H9 (cell line): ENCODE data around the gene TBX15. TPM values are rescaled to one million over a fixed set of nuclear protein-coding genes. Genes with fewer than 3 reads are reported as not detected.

Source experiments
- DNase-seq: peaks from one replicate; pipeline ENCODE4 v3.0.0-alpha.2; 2017
- H2AFZ ChIP-seq: one replicate; pipeline ENCODE4 v1.6.1; 2013; ENCODE audit warnings: mild to moderate bottlenecking, low read length, control low read depth, moderate library complexity
- H2AK5ac ChIP-seq: 2 replicates; pipeline ENCODE4 v1.6.1; 2013; ENCODE audit warnings: low read length, control low read depth, mixed read lengths; ENCODE audit not compliant: insufficient read length
- H2BK120ac ChIP-seq: one replicate; pipeline ENCODE4 v1.6.1; 2013; ENCODE audit warnings: low read depth, mild to moderate bottlenecking, low read length, control low read depth, inconsistent platforms; ENCODE audit not compliant: poor library complexity, severe bottlenecking
- H2BK12ac ChIP-seq: 2 replicates; pipeline ENCODE4 v1.6.1; 2013; ENCODE audit warnings: low read length, control low read depth, mixed read lengths, low read depth; ENCODE audit not compliant: insufficient read length
- H2BK15ac ChIP-seq: 2 replicates; pipeline ENCODE4 v1.6.1; 2013; ENCODE audit warnings: low read depth, low read length, control low read depth
- H2BK20ac ChIP-seq: one replicate; pipeline ENCODE4 v1.6.1; 2013; ENCODE audit warnings: low read depth, mild to moderate bottlenecking, low read length, control low read depth, inconsistent platforms; ENCODE audit not compliant: poor library complexity, severe bottlenecking
- H2BK5ac ChIP-seq: 2 replicates; pipeline ENCODE4 v1.6.1; 2013; ENCODE audit warnings: low read length, control low read depth, mixed read lengths; ENCODE audit not compliant: insufficient read length
- H3K14ac ChIP-seq: 2 replicates; pipeline ENCODE4 v1.6.1; 2013; ENCODE audit warnings: low read length, control low read depth; ENCODE audit not compliant: insufficient read depth
- H3K18ac ChIP-seq: 2 replicates; pipeline ENCODE4 v1.6.1; 2013; ENCODE audit warnings: low read depth, mild to moderate bottlenecking, mixed read lengths, low read length, control low read depth; ENCODE audit not compliant: insufficient read length
- H3K23ac ChIP-seq: 2 replicates; pipeline ENCODE4 v1.6.1; 2013; ENCODE audit warnings: low read length, control low read depth, mixed read lengths, low read depth; ENCODE audit not compliant: insufficient read length
- H3K23me2 ChIP-seq: 2 replicates; pipeline ENCODE4 v1.6.1; 2013; ENCODE audit warnings: low read depth, mild to moderate bottlenecking, mixed read lengths, low read length, control low read depth; ENCODE audit not compliant: insufficient read length, poor library complexity, severe bottlenecking
- H3K27ac ChIP-seq: 2 replicates; pipeline ENCODE4 v1.5.1; 2013; ENCODE audit warnings: low read length, control low read depth, mixed read lengths, low read depth; ENCODE audit not compliant: insufficient read length
- H3K27me3 ChIP-seq: 2 replicates; pipeline ENCODE4 v1.6.1; 2013; ENCODE audit warnings: low read length, control low read depth, inconsistent platforms; ENCODE audit not compliant: insufficient read depth
- H3K4ac ChIP-seq: 2 replicates; pipeline ENCODE4 v1.6.1; 2013; ENCODE audit warnings: low read depth, mild to moderate bottlenecking, control low read depth, inconsistent platforms, low read length, moderate library complexity
- H3K4me1 ChIP-seq: 2 replicates; pipeline ENCODE4 v1.6.1; 2013; ENCODE audit warnings: low read length, control low read depth, inconsistent platforms; ENCODE audit not compliant: insufficient read depth
- H3K4me2 ChIP-seq: 2 replicates; pipeline ENCODE4 v1.6.1; 2013; ENCODE audit warnings: low read length, control low read depth, mixed read lengths; ENCODE audit not compliant: insufficient read length, insufficient read depth
- H3K56ac ChIP-seq: 2 replicates; pipeline ENCODE4 v1.6.1; 2013; ENCODE audit warnings: low read depth, mild to moderate bottlenecking, mixed read lengths, low read length, control low read depth; ENCODE audit not compliant: insufficient read length
- H3K79me1 ChIP-seq: 2 replicates; pipeline ENCODE4 v1.6.1; 2013; ENCODE audit warnings: low read depth, mild to moderate bottlenecking, moderate library complexity, low read length, control low read depth, inconsistent platforms; ENCODE audit not compliant: insufficient read depth, poor library complexity, severe bottlenecking
- H3K79me2 ChIP-seq: 2 replicates; pipeline ENCODE4 v1.6.1; 2013; ENCODE audit warnings: low read length, control low read depth, inconsistent platforms; ENCODE audit not compliant: insufficient read depth
- H3K9ac ChIP-seq: 2 replicates; pipeline ENCODE4 v1.6.1; 2013; ENCODE audit warnings: low read length, control low read depth, mixed read lengths; ENCODE audit not compliant: insufficient read length; ENCODE audit errors: extremely low read depth
- H3K9me3 ChIP-seq: one replicate; pipeline ENCODE4 v1.6.1; 2013; ENCODE audit warnings: low read depth, low read length, inconsistent platforms; ENCODE audit not compliant: control insufficient read depth
- H3T11ph ChIP-seq: one replicate; pipeline ENCODE4 v1.6.1; 2013; ENCODE audit warnings: mild to moderate bottlenecking, low read length, control low read depth, inconsistent platforms
- H4K20me1 ChIP-seq: one replicate; pipeline ENCODE4 v1.6.1; 2013; ENCODE audit not compliant: control insufficient read depth, insufficient read length, insufficient read depth
- H4K5ac ChIP-seq: 2 replicates; pipeline ENCODE4 v1.6.1; 2013; ENCODE audit warnings: low read depth, mild to moderate bottlenecking, mixed read lengths, low read length, control low read depth; ENCODE audit not compliant: insufficient read length
- H4K8ac ChIP-seq: replicated peaks from 2 replicates; pipeline ENCODE4 v1.6.1; 2013; ENCODE audit warnings: low read length, control low read depth, mixed read lengths, low read depth; ENCODE audit not compliant: insufficient read length
- H4K91ac ChIP-seq: 2 replicates; pipeline ENCODE4 v1.6.1; 2013; ENCODE audit warnings: low read depth, mild to moderate bottlenecking, moderate library complexity, mixed read lengths, low read length, control low read depth; ENCODE audit not compliant: insufficient read length
- H3K27ac Mint-ChIP-seq, 3 experiments: 2 replicates in 2 of 3; 3 replicates in 1 of 3; pipeline ENCODE4 v1.8.0; 2020 to 2021; ENCODE audit warnings: mixed read lengths in 3 of 3, mild to moderate bottlenecking in 1 of 3, moderate library complexity in 1 of 3
- H3K27me3 Mint-ChIP-seq: 2 replicates; pipeline ENCODE4 v1.8.0; 2021; ENCODE audit warnings: low read depth, mild to moderate bottlenecking, moderate library complexity, mixed read lengths
- H3K36me3 Mint-ChIP-seq, 3 experiments: 2 replicates in 2 of 3; 3 replicates in 1 of 3; pipeline ENCODE4 v1.8.0; 2020 to 2021; ENCODE audit warnings: low read depth in 3 of 3, mixed read lengths in 3 of 3; ENCODE audit not compliant: insufficient read depth in 1 of 3
- H3K4me1 Mint-ChIP-seq, 2 experiments: 2 replicates each; pipeline ENCODE4 v1.8.0; 2020; ENCODE audit warnings: mixed read lengths in 2 of 2
- H3K4me3 Mint-ChIP-seq, 2 experiments: 2 replicates in 1 of 2; 3 replicates in 1 of 2; pipeline ENCODE4 v1.8.0; 2020 to 2021; ENCODE audit warnings: mild to moderate bottlenecking in 2 of 2, mixed read lengths in 2 of 2, moderate library complexity in 1 of 2
- H3K9me3 Mint-ChIP-seq, 2 experiments: 2 replicates in 1 of 2; 3 replicates in 1 of 2; pipeline ENCODE4 v1.8.0; 2020; ENCODE audit warnings: mild to moderate bottlenecking in 2 of 2, mixed read lengths in 2 of 2, moderate library complexity in 1 of 2
- WGBS: extraction: QIAGEN DNeasy Blood & Tissue Kit; methylation state at CpG from one replicate; pipeline ENCODE4 v1.1.7; 2013; ENCODE audit warnings: missing lambda C conversion rate, low lambda C conversion rate, mixed read lengths; ENCODE audit not compliant: insufficient read length; ENCODE audit errors: extremely low coverage; 5-methylcytosine and 5-hydroxymethylcytosine counted together
- total RNA-seq: library from RNA; stranded (reverse); gene quantifications from 2 replicates; pipeline ENCODE4 v1.2.1, GENCODE V29; 2021
- TF ChIP-seq, protein P1 (sequence below): fragments of 200-600 bp; sonication (generic); conservative IDR thresholded peaks from 3 replicates; pipeline ENCODE4 v1.8.0; 2021; ENCODE audit warnings: antibody characterized with exemption, mild to moderate bottlenecking

Gene TBX15
- total RNA-seq, 1 experiment from 2014 or later = 0.07 TPM

DNA sequence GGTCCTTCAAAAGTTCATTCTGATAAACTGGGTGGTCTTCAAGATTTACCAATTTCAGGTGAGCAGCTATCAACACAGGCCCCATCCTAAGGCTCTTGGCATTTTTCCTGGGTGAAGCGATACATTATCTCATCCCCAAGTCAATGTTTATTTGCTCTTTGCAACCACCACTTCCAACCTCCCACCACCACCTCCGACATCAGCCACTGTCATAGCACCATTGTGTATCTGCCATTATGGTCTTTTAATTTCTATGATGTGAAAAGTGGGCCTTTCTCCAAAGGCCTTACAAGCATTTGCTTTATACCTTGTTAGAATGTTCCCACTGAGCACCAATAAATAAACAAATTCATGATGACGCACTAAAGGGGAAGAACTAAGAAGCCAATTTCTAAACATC is 47.2 kb downstream of the TBX15 start:
- H4K91ac ChIP-seq = no peak overlapping the region
- H3K23ac ChIP-seq = no peak overlapping the region
- no peaks in the 10 kb centered on the region for H3K79me1 ChIP-seq
- H3K27ac ChIP-seq = no peak overlapping the region
- H3K27me3 Mint-ChIP-seq = peaks cover 6% of the 10 kb centered on the region
- H3K36me3 Mint-ChIP-seq = no peaks in the 10 kb centered on the region
- H2AFZ ChIP-seq = no peak overlapping the region
- H3K4me3 Mint-ChIP-seq = no peak overlapping the region
- no peak overlapping the region for H3K56ac ChIP-seq
- no peak overlapping the region for H2BK20ac ChIP-seq
- no peaks in the 10 kb centered on the region for H3K9me3 Mint-ChIP-seq
- H3K9ac ChIP-seq = no peak overlapping the region
- TF ChIP-seq, protein P1, sequence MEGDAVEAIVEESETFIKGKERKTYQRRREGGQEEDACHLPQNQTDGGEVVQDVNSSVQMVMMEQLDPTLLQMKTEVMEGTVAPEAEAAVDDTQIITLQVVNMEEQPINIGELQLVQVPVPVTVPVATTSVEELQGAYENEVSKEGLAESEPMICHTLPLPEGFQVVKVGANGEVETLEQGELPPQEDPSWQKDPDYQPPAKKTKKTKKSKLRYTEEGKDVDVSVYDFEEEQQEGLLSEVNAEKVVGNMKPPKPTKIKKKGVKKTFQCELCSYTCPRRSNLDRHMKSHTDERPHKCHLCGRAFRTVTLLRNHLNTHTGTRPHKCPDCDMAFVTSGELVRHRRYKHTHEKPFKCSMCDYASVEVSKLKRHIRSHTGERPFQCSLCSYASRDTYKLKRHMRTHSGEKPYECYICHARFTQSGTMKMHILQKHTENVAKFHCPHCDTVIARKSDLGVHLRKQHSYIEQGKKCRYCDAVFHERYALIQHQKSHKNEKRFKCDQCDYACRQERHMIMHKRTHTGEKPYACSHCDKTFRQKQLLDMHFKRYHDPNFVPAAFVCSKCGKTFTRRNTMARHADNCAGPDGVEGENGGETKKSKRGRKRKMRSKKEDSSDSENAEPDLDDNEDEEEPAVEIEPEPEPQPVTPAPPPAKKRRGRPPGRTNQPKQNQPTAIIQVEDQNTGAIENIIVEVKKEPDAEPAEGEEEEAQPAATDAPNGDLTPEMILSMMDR = no peak
- no peak overlapping the region for H3K4ac ChIP-seq
- H4K8ac ChIP-seq = no peak overlapping the region
- H3K18ac ChIP-seq = no peak overlapping the region
- no CpG with 5 or more reads among the region's 3 CpGs for WGBS
- no peak overlapping the region for H3K4me2 ChIP-seq
- H4K5ac ChIP-seq = no peak overlapping the region
- no peak overlapping the region for H2BK12ac ChIP-seq
- no peak overlapping the region for H3K14ac ChIP-seq
- no peaks in the 10 kb centered on the region for H3K79me2 ChIP-seq
- H3K9me3 ChIP-seq = no peaks in the 10 kb centered on the region
- no peak overlapping the region for H2BK120ac ChIP-seq
- H3K27me3 ChIP-seq = no peaks in the 10 kb centered on the region
- no peak overlapping the region for H2BK5ac ChIP-seq
- H3K4me1 ChIP-seq = no peaks in the 10 kb centered on the region
- H3K23me2 ChIP-seq = no peaks in the 10 kb centered on the region
- H3T11ph ChIP-seq = no peak overlapping the region
- no peaks in the 10 kb centered on the region for H4K20me1 ChIP-seq
- peaks cover 7% of the 10 kb centered on the region in 2 experiments for H3K4me1 Mint-ChIP-seq
- no peak for DNase-seq
- no peak overlapping the region for H2AK5ac ChIP-seq
- no peak overlapping the region for H3K27ac Mint-ChIP-seq
- H2BK15ac ChIP-seq = no peak overlapping the region
